OCI-LY3 (cell line): ENCODE measurements around the gene ASH1L.

Experiments
- H2AFZ ChIP-seq: fragments of 200-600, 300-600 bp; shearing (Covaris generic); 2 replicates; pipeline ENCODE4 v1.6.0; 2014; ENCODE audit warnings: antibody characterized with exemption, low read depth, low read length
- H3K27ac ChIP-seq: fragments of 200-600, 300-600 bp; sonication (generic); 2 replicates; pipeline ENCODE4 v1.5.1; 2014; ENCODE audit warnings: mild to moderate bottlenecking, low read length, moderate library complexity, mixed read lengths
- H3K27me3 ChIP-seq: fragments of 200-600, 300-600 bp; sonication (generic); 2 replicates; pipeline ENCODE4 v1.6.1; 2014; ENCODE audit warnings: low read depth, low read length, mixed read lengths
- H3K36me3 ChIP-seq: fragments of 200-600, 300-600 bp; sonication (generic); replicated peaks from 2 replicates; pipeline ENCODE3; 2014; ENCODE audit warnings: low read depth, low read length, mixed read lengths
- H3K4me1 ChIP-seq: fragments of 300-600, 200-600 bp; sonication (generic); 2 replicates; pipeline ENCODE4 v1.6.1; 2014; ENCODE audit warnings: low read length, mixed read lengths
- H3K4me2 ChIP-seq: fragments of 200-600, 300-600 bp; sonication (generic); 2 replicates; pipeline ENCODE4 v1.6.1; 2014; ENCODE audit warnings: low read length, mixed read lengths
- H3K4me3 ChIP-seq: fragments of 300-600, 200-600 bp; sonication (generic); 2 replicates; pipeline ENCODE4 v1.5.1; 2014; ENCODE audit warnings: antibody characterized with exemption, mild to moderate bottlenecking, low read length, moderate library complexity
- H3K79me2 ChIP-seq: fragments of 300-600, 200-600 bp; shearing (Covaris generic); 2 replicates; pipeline ENCODE4 v1.6.1; 2014; ENCODE audit warnings: mild to moderate bottlenecking, low read length, mixed read lengths
- H3K9ac ChIP-seq: fragments of 300-600, 200-600 bp; shearing (Covaris generic); 2 replicates; pipeline ENCODE4 v1.6.0; 2014; ENCODE audit warnings: mild to moderate bottlenecking, low read length, moderate library complexity
- H3K9me3 ChIP-seq: fragments of 200-600, 300-600 bp; shearing (Covaris generic); 2 replicates; pipeline ENCODE4 v1.6.1; 2014; ENCODE audit warnings: low read length, mixed read lengths; ENCODE audit not compliant: insufficient read depth
- H4K20me1 ChIP-seq: fragments of 200-600, 300-600 bp; sonication (generic); 2 replicates; pipeline ENCODE4 v1.6.1; 2016; ENCODE audit warnings: low read length, mixed read lengths; ENCODE audit not compliant: insufficient read depth
- CTCF ChIP-seq: fragments of 200-600, 300-600 bp; sonication (generic); IDR thresholded peaks from 2 replicates; pipeline ENCODE4 v1.5.1; 2014; ENCODE audit warnings: antibody characterized with exemption, low read length, low read depth
- EZH2phosphoT487 ChIP-seq: fragments of 200-600 bp; shearing (Covaris generic); IDR thresholded peaks from 2 replicates; pipeline ENCODE4 v1.6.1; 2018; ENCODE audit warnings: antibody characterized with exemption, mixed run types, low read depth

ASH1L gene

GRCh38 chr1:155287987-155288543, 274.5 kb downstream of the ASH1L start:
- no peak overlapping the region for H3K4me2 ChIP-seq
- H3K79me2 ChIP-seq = no peaks in the 10 kb centered on the region
- no peak overlapping the region for H3K27ac ChIP-seq
- no peak overlapping the region for H3K4me3 ChIP-seq
- peaks cover 10% of the 10 kb centered on the region for H3K36me3 ChIP-seq
- H3K27me3 ChIP-seq = no peaks in the 10 kb centered on the region
- no peak for TF ChIP-seq CTCF
- TF ChIP-seq EZH2phosphoT487 = no peak
- no peaks in the 10 kb centered on the region for H3K9me3 ChIP-seq
- no peaks in the 10 kb centered on the region for H3K4me1 ChIP-seq
- H4K20me1 ChIP-seq = no peaks in the 10 kb centered on the region
- no peak overlapping the region for H2AFZ ChIP-seq
- H3K9ac ChIP-seq = no peak overlapping the region

DNA sequence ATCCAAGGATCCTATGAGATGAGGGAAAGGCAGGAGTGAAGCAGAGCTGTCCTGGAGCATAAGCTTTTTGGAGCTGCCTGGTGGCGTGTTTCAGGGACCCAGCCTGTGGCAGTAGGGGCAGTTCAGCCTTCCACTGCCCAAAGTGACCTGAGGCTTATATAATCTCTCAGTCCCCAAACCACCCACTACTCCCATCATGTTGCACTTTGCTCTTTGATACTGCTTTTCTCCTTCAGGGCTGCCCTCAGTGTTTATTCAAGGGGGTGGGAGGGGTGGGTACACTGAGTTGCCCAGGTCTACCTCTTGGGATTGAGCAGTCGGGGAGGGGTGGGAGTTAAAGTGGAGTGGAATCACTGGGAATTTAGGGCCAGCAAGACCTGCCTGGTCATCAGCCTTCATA, 276.1 kb downstream of the ASH1L start:
- no peak overlapping the region for H3K4me3 ChIP-seq
- peaks cover 16% of the 10 kb centered on the region for H3K36me3 ChIP-seq
- H3K9me3 ChIP-seq = no peaks in the 10 kb centered on the region
- no peaks in the 10 kb centered on the region for H3K79me2 ChIP-seq
- H2AFZ ChIP-seq = no peak overlapping the region
- TF ChIP-seq CTCF (no peak), EZH2phosphoT487 (no peak)
- H4K20me1 ChIP-seq = no peaks in the 10 kb centered on the region
- no peak overlapping the region for H3K9ac ChIP-seq
- H3K4me2 ChIP-seq = no peak overlapping the region
- no peaks in the 10 kb centered on the region for H3K27me3 ChIP-seq
- no peaks in the 10 kb centered on the region for H3K4me1 ChIP-seq
- no peak overlapping the region for H3K27ac ChIP-seq

- peaks cover 16% of the 10 kb centered on the region for H3K36me3 ChIP-seq
- TF ChIP-seq EZH2phosphoT487 (no peak), CTCF (no peak)
- H4K20me1 ChIP-seq = no peaks in the 10 kb centered on the region
- H3K9ac ChIP-seq = no peak overlapping the region
- H2AFZ ChIP-seq = no peak overlapping the region
- no peaks in the 10 kb centered on the region for H3K9me3 ChIP-seq
- H3K79me2 ChIP-seq = no peaks in the 10 kb centered on the region
- no peaks in the 10 kb centered on the region for H3K27me3 ChIP-seq
- no peaks in the 10 kb centered on the region for H3K4me1 ChIP-seq
- H3K4me3 ChIP-seq = no peak overlapping the region
- H3K4me2 ChIP-seq = no peak overlapping the region
- H3K27ac ChIP-seq = no peak overlapping the region
Observed at GRCh38 chr1:155285631-155286044, 277.0 kb downstream of the ASH1L start.
